DND-41 (cell line): ENCODE data around the gene TRIM54.
A peak's percentile ranks its signal among the peaks of the same experiment; 100 is the strongest.
"Not testable (repeated sequence)": the region's sequence is repeated elsewhere in the genome, so short reads cannot be mapped to it uniquely, and the experiment has no call there.

Experiments used
- ATAC-seq: fragments of 200-7000 bp; cut with Tn5 transposase; 3 replicates; pipeline ENCODE4 v1.9.1; 2021; ENCODE audit warnings: low read depth; ENCODE audit not compliant: insufficient read depth
- DNase-seq: peaks from one replicate; pipeline ENCODE4 v3.0.0-alpha.2; 2020
- H2AFZ ChIP-seq: 2 replicates; pipeline ENCODE4 v1.6.0; 2012; ENCODE audit warnings: low read depth, low read length
- H3K27ac ChIP-seq: 2 replicates; pipeline ENCODE4 v1.5.1; 2012; ENCODE audit warnings: low read length, inconsistent platforms
- H3K27me3 ChIP-seq: fragments of 200-600 bp; sonication (generic); 2 replicates; pipeline ENCODE4 v1.6.0; 2012; ENCODE audit warnings: low read length, mild to moderate bottlenecking, inconsistent platforms; ENCODE audit not compliant: insufficient read depth, poor library complexity
- H3K36me3 ChIP-seq: 2 replicates; pipeline ENCODE4 v1.5.1; 2012; ENCODE audit warnings: low read length, inconsistent platforms; ENCODE audit not compliant: insufficient read depth
- H3K4me1 ChIP-seq: 2 replicates; pipeline ENCODE4 v1.5.1; 2012; ENCODE audit warnings: mild to moderate bottlenecking, low read length; ENCODE audit not compliant: insufficient read depth
- H3K4me2 ChIP-seq: 2 replicates; pipeline ENCODE4 v1.6.0; 2012; ENCODE audit warnings: mild to moderate bottlenecking, moderate library complexity, low read length, inconsistent platforms; ENCODE audit not compliant: insufficient read depth
- H3K4me3 ChIP-seq, 2 experiments: fragments of 200-600 bp in 1 of 2; shearing (Covaris generic) in 1 of 2; 2 replicates each; pipeline ENCODE4 v1.5.1; 2012 to 2016; ENCODE audit warnings: inconsistent platforms in 2 of 2, low read length in 2 of 2, mild to moderate bottlenecking in 2 of 2, low read depth in 1 of 2, moderate library complexity in 1 of 2
- H3K79me2 ChIP-seq: 2 replicates; pipeline ENCODE4 v1.6.0; 2012; ENCODE audit warnings: low read length, inconsistent platforms; ENCODE audit not compliant: insufficient read depth
- H3K9ac ChIP-seq: 2 replicates; pipeline ENCODE4 v1.6.0; 2012; ENCODE audit warnings: low read depth, mild to moderate bottlenecking, inconsistent platforms, low read length, moderate library complexity
- H3K9me3 ChIP-seq: 2 replicates; pipeline ENCODE4 v1.5.1; 2012; ENCODE audit warnings: low read length, moderate library complexity, mild to moderate bottlenecking, inconsistent platforms; ENCODE audit not compliant: insufficient read depth, severe bottlenecking
- H4K20me1 ChIP-seq: 2 replicates; pipeline ENCODE4 v1.6.0; 2012; ENCODE audit warnings: low read length; ENCODE audit not compliant: insufficient read depth
- EZH2 ChIP-seq: IDR thresholded peaks from 3 replicates; pipeline ENCODE4 v1.6.1; 2012; ENCODE audit warnings: borderline replicate concordance, low read depth, mild to moderate bottlenecking, moderate library complexity, low read length, inconsistent platforms; ENCODE audit not compliant: severe bottlenecking
- TF ChIP-seq, protein P1 (sequence below): IDR thresholded peaks from 2 replicates; pipeline ENCODE4 v1.5.1; 2012; ENCODE audit warnings: borderline replicate concordance, low read length, moderate library complexity, mild to moderate bottlenecking; ENCODE audit not compliant: poor library complexity, severe bottlenecking; ENCODE audit errors: extremely low read depth

Gene TRIM54

DNA sequence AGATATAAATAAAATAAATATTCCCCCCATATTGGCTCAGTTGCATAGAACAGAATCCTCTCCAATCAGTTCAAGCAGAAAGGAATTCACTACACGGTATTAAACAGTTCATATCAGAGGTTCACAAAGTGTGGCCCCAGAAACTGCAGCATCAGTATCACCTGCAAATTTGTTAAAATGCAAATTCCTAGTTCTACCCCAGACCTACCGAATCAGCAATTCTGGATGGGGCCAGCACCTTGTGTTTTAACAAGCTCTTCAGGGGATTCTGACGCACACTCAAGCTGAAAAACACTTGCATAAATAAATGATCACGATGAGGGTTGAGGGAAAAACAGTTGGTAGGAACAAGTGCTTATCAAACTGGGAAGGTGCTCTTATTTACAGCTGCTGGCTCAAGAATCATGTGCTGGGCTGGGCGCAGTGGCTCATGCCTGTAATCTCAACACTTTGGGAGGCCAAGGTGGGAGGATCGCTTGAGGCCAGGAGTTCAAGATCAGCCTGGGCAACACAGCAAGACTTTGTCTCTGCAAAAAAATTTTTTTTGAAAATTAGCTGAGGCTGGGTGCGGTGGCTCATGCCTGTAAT is 68.0 kb downstream of the TRIM54 start:
- Histone ChIP-seq H4K20me1 (peaks cover 42% of the 10 kb centered on the region; the same call in 1 of the 2 replicates), H3K27me3 (no peaks in the 10 kb centered on the region), H3K9ac (no peak overlapping the region), H3K27ac (no peak overlapping the region), H3K4me2 (no peak overlapping the region), H2AFZ (no peak overlapping the region), H3K4me1 (peaks cover 15% of the 10 kb centered on the region), H3K9me3 (no peaks in the 10 kb centered on the region), H3K4me3 (no peak overlapping the region), H3K36me3 (peaks cover 9% of the 10 kb centered on the region), H3K79me2 (peaks cover 95% of the 10 kb centered on the region)
- ATAC-seq (no peak), DNase-seq (no peak)
- TF ChIP-seq, protein P1, sequence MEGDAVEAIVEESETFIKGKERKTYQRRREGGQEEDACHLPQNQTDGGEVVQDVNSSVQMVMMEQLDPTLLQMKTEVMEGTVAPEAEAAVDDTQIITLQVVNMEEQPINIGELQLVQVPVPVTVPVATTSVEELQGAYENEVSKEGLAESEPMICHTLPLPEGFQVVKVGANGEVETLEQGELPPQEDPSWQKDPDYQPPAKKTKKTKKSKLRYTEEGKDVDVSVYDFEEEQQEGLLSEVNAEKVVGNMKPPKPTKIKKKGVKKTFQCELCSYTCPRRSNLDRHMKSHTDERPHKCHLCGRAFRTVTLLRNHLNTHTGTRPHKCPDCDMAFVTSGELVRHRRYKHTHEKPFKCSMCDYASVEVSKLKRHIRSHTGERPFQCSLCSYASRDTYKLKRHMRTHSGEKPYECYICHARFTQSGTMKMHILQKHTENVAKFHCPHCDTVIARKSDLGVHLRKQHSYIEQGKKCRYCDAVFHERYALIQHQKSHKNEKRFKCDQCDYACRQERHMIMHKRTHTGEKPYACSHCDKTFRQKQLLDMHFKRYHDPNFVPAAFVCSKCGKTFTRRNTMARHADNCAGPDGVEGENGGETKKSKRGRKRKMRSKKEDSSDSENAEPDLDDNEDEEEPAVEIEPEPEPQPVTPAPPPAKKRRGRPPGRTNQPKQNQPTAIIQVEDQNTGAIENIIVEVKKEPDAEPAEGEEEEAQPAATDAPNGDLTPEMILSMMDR: no peak

DNA sequence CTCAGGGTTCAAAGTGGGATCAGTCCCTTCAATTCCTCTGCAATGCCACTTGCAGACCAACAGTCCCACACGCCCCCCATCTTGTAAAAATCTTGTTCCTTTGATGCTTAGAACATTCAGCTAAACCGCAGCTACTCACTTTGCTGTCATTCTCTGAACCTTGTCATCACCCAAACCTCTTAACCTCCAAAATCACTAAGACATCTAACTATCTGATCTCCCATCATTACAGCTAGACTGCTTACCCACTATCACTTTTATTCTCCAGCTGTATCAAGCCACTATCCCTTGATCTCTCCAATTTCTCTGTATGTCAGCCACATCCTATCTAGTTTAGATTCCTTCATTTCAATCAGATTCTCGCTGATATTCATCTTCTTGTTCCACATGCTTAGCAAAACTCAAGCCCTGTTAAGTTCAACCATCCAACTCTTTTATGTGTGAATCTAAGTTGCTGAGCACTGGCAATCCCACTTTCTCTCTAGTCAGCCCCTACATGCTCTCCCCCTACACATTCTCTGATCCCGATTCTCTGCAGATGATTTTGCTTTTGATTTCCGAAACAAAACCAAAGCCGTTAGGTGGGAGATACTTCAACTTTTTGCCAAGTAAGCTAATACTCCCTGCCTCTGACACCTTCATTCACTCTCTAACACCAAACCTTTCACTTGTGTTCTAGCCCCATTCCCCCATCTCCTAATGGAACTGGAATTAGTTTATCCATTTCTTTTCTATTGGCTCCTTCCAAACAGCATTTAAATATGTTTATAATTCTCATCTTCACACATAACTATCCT is 69.8 kb downstream of the TRIM54 start:
- Histone ChIP-seq H3K79me2 (peaks cover 95% of the 10 kb centered on the region), H3K4me1 (peaks cover 21% of the 10 kb centered on the region), H3K9ac (no peak overlapping the region), H3K27me3 (no peaks in the 10 kb centered on the region), H3K36me3 (peaks cover 9% of the 10 kb centered on the region), H3K27ac (no peak overlapping the region), H3K9me3 (no peaks in the 10 kb centered on the region), H4K20me1 (peaks cover 37% of the 10 kb centered on the region; the same call in 1 of the 2 replicates), H2AFZ (no peak overlapping the region), H3K4me3 (no peak overlapping the region), H3K4me2 (no peak overlapping the region)
- TF ChIP-seq, protein P1: no peak
- TF ChIP-seq EZH2: no peak
- ATAC-seq: no peak
- no peak for DNase-seq

DNA sequence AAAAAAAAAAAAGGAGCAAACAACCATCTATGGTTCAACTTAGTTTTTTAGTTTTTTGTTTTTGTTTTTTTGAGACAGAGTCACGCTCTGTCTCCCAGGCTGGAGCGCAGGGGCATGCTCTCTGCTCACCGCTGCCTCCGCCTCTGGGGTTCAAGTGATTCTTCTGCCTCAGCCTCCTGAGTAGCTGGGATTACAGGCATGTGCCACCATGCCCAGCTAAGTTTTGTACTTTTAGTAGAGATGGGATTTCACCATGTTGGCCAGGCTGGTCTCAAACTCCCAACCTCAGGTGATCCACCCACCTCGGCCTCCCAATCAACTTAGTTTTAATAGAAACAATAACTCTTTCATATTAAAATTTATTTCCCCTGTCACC is 71.1 kb downstream of the TRIM54 start:
- H2AFZ ChIP-seq, H3K27ac ChIP-seq, H3K4me3 ChIP-seq, H3K9me3 ChIP-seq, ATAC-seq, H3K36me3 ChIP-seq, DNase-seq, H3K9ac ChIP-seq, H3K27me3 ChIP-seq: not testable (repeated sequence)
- Histone ChIP-seq H4K20me1 (peaks cover 27% of the 10 kb centered on the region; the same call in 1 of the 2 replicates), H3K79me2 (peaks cover 95% of the 10 kb centered on the region), H3K4me2 (peak overlapping the region; percentile 28; the same call in 1 of the 2 replicates), H3K4me1 (peaks cover 30% of the 10 kb centered on the region)

DNA sequence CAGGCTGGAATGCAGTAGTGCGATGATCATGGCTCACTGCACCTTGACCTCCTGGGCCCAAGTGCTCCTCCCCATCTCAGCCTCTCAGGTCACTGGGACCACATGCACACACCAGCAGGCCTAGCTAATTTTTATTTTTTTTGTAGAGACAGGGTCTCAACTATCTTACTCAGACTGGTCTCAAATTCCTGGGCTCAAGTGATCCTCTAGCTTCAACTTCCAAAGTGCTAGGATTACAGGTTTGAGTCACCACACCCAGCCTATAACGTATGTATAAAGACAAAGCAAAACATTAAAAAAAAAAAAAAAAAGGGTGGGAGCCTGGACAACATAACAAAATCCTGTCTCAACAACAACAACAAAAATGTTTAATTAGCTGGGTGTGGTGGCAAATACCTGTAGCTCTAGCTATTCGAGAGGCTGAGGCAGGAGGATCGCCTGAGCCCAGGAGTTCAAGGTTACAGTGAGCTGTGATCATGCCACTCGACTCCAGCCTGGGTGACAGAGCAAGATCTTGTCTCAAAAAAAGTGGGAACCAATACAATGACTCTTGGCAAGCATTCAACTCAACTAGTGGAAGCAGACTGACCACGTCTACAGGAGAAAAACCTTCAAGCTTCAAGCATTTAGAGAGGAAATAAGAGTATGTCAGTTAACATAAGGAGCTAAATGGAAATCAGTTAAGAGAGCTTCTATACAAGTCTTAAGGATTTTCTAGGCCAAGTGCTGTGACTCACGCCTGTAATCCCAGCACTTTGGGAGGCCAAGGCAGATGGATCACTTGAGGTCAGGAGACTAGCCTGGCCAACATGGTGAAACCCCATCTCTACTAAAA is 71.8 kb downstream of the TRIM54 start:
- Histone ChIP-seq H3K4me1 (peaks cover 33% of the 10 kb centered on the region), H3K27me3 (no peaks in the 10 kb centered on the region), H3K79me2 (peaks cover 95% of the 10 kb centered on the region), H3K4me3 (no peak overlapping the region), H3K9me3 (no peaks in the 10 kb centered on the region), H3K4me2 (peak overlapping the region; percentile 82; the same call in 1 of the 2 replicates), H3K9ac (no peak overlapping the region), H3K27ac (no peak overlapping the region), H3K36me3 (peaks cover 3% of the 10 kb centered on the region), H4K20me1 (peaks cover 27% of the 10 kb centered on the region; the same call in 1 of the 2 replicates), H2AFZ (no peak overlapping the region)
- TF ChIP-seq, protein P1: no peak
- no peak for TF ChIP-seq EZH2
- DNase-seq: no peak
- no peak for ATAC-seq
